ENCODE results near the gene UMAD1.

GRCh38 chr7:7682861-7683260, 42.3 kb downstream of the UMAD1 start:
- TF ChIP-seq CTCF (conservative IDR thresholded peaks at IDR 0.05; ENCODE audit: low read length) = no peak
- TF ChIP-seq EZH2phosphoT487 (IDR thresholded peaks at IDR 0.05; ENCODE audit: borderline replicate concordance) = no peak
